ENCODE data around the gene LRRC8E.
A peak's percentile ranks its signal among the peaks of the same experiment; 100 is the strongest.
"Not testable (repeated sequence)": the region's sequence is repeated elsewhere in the genome, so short reads cannot be mapped to it uniquely, and the experiment has no call there.

LRRC8E gene

GRCh38 chr19:7910321-7911161 is 22.2 kb downstream of the LRRC8E start:
- DNase-seq, result no peak

- DNase-seq, result no peak
Measured at GRCh38 chr19:7911508-7912143, 23.3 kb downstream of the LRRC8E start.

- no peak for DNase-seq
Measured at GRCh38 chr19:7912144-7912696, 23.9 kb downstream of the LRRC8E start.

- DNase-seq, result no peak
Measured at GRCh38 chr19:7912697-7913564, 24.6 kb downstream of the LRRC8E start.

DNA sequence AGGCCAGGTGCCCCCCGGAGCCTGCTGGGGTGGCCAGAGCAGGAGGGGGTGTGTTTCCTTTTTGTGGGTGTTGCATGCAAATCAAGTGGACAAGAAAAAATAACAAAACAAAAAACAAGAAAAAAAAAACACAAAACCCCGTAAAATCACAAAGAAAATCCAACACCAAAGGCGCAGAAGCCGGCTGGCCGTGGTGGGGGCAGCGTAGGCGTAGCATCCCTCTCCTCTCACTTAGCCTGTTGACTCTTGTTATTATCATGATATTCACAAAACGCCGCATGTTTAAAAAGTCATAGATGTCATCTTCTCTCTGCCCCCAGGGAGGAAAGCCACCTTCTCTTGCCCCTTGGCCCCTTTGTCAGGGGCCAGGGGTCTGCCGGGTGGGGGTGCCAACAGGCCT is 25.3 kb downstream of the LRRC8E start:
- DNase-seq, result no peak

- DNase-seq, result no peak
Measured at GRCh38 chr19:7914099-7914498, 25.8 kb downstream of the LRRC8E start.

DNA sequence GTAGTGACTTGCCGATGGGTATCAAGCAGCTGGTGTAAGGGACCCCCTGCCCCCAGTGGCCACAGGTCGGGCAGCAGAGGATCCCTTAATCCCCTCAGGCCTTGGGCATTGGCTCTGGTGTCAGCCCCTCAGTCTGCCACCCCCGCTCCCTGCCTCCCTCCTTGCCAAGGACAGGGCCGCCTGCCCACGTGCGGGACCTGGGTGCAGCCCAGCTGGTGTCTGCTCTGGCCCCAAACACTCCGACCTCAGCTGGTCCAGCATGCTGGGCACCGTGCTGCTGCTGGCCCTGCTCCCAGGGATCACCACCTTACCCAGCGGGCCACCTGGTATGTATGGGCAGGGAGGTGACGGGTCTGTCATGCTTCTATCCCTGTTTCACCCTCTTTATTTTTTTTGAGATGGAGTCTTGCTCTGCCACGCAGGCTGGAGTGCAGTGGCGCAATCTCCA is 26.3 kb downstream of the LRRC8E start, which contains the start of gene TGFBR3L:
TGFBR3L (plus strand) TSS at position 233 of the 448 bp plus-strand sequence.
- DNase-seq, result no peak

DNA sequence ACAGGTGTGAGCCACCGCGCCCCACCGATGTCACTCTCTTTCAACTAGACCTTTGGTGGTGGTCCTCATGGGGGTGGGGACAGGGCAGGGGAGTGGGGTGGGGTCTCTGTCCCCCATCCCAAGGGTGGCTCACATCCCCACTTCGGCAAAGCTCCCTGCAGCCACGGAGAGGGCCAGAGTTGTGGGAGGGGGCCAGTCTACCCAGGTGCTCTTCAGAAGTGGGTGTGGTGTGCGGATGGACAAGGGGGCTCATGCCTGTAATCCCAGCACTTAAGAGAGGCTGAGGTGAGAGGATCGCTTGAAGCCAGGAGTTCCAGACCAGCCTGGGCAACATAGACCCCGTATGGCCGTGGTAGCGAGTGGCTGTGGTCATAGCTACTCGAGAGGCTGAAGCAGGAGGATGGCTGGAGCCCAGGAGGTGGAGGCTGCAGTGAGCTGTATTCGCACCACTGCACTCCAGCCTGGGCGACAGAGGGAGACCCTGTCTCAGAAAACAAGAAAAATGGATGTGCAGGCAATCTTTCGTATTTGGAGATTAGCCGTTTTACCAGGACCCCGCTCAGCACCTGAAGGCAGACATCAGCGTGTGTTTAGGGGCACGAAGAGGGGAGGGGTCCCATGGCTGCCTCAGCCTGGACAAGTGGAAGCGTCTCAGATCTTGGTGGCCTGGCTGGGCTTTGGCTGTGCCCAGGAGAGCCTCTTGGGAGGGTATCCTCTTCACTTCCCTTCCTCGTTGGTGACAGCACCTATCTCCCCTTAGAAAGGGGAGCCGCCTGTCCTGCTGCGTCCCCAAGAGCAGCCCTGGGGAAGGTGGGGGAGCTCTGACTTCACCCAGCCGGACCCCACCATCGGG is 27.2 kb downstream of the LRRC8E start:
- no peak for DNase-seq

DNA sequence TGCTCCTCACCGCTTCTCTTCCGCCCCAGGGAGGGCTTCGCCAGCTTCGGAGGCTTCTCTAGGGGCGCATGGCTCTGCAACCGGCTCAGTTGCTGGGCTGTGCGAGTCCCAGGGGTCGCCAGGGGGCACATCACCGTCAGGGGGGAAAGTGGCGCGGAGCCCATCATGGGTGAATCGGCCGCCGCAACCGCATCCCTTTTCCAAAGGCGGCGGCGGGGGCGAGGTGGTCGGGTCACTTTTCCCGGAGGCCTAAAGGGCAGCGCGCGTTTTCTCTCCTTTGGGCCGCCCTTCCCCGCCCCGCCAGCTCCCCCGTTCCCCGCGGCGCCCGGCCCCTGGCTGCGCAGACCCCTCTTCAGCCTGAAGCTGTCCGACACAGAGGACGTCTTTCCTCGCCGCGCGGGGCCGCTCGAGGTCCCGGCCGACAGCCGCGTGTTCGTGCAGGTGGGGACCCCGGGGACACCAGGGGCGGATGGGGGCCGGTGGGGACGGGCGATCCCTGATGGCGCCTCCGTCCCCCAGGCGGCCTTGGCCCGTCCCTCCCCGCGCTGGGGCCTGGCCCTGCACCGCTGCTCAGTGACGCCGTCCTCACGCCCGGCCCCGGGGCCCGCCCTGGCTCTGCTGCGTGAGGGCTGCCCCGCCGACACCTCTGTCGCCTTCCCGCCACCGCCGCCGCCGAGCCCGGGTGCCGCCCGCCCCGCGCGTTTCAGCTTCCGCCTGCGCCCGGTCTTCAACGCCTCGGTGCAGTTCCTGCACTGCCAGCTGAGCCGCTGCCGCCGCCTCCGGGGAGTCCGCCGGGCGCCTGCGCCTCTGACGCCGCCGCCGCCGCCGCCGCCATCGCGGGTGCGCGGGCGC is 28.0 kb downstream of the LRRC8E start:
- peak; percentile 59 for DNase-seq

GRCh38 chr19:7916955-7917266 is 28.6 kb downstream of the LRRC8E start:
- no peak for DNase-seq

DNA sequence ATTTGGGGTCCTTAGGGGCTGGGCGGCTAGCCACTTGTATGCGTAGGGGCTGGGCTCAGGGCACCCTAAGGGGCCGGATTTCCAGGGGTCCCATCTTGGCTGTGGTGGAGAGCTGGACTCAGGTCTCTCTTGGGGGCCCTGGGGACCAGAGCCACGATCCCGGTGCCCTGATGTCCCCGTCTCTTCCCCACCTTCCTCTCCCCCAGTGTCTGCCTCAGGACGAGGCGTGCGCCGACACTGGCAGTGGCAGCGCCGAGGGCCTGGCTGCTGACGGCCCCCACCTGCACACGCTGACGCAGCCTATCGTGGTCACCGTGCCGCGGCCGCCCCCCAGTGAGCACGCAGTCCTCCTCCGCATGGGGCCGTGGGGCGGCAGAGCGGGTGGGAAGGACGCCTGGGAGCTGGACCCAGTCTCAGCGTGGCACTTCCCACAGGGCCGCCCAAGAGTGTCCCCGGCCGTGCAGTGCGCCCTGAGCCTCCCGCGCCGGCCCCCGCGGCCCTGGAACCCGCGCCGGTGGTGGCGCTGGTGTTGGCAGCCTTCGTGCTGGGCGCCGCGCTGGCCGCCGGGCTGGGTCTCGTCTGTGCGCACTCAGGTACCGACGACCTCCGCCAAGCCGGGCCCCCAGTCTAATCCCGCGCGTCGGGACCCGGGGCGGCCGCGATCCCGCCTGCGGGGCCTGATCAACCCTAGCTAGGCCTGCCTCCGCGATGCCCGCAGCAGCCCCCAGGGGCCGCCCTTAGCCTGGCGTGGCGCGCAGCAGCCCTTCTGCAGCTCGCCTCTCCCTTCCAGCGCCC is 29.2 kb downstream of the LRRC8E start:
- peak; percentile 66 for DNase-seq

- not testable (repeated sequence) for DNase-seq
Measured at GRCh38 chr19:7918062-7918614, 29.8 kb downstream of the LRRC8E start.

GRCh38 chr19:7918615-7919421 is 30.5 kb downstream of the LRRC8E start:
- no peak for DNase-seq

- peak; percentile 98 for DNase-seq
Measured at GRCh38 chr19:7919610-7920518, 31.6 kb downstream of the LRRC8E start, which contains the start of gene SNAPC2. TSS of gene SNAPC2 (plus strand) at chr19:7920338. CDS start at chr19:7920367, 29 bp downstream.

- peak; percentile 100 for DNase-seq
Measured at GRCh38 chr19:7920519-7921301, 32.4 kb downstream of the LRRC8E start.

GRCh38 chr19:7921302-7921966 is 33.1 kb downstream of the LRRC8E start:
- DNase-seq, result no peak
